Gastrocnemius medialis (tissue), 4 donors: Measurements from ENCODE around the gene EEF1AKMT2. TPM values are rescaled to one million over a fixed set of nuclear protein-coding genes. Genes with fewer than 3 reads are reported as not detected.

ENCODE experiments used
- ATAC-seq, 2 donors: fragments of 150-250 bp; one replicate each; pipeline ENCODE4 v1.9.1; 2016
- DNase-seq, 2 donors: peaks; one replicate each; pipeline ENCODE4 v3.0.0-alpha.2; 2019
- H3K27ac ChIP-seq, 4 donors: fragments of 200-600 bp; sonication (generic); 1 replicate in 1 of 4; 2 replicates in 3 of 4; pipeline ENCODE4 v1.5.1; 2016 to 2018; ENCODE audit warnings: mild to moderate bottlenecking in 2 of 4, moderate library complexity in 1 of 4
- H3K27me3 ChIP-seq, 3 donors: fragments of 200-600 bp; sonication (generic) in 2 of 3; 1 replicate in 1 of 3; 2 replicates in 2 of 3; pipeline versions ENCODE4 v1.5.1 to v1.6.0; 2016 to 2019; ENCODE audit warnings: mild to moderate bottlenecking in 1 of 3, moderate library complexity in 1 of 3
- H3K36me3 ChIP-seq, 2 donors: fragments of 200-600 bp; sonication (generic) in 1 of 2; one replicate each; pipeline ENCODE4 v1.5.1; 2017 to 2018
- H3K4me1 ChIP-seq, 2 donors: fragments of 200-600 bp; sonication (generic) in 1 of 2; one replicate each; pipeline ENCODE4 v1.5.1; 2016 to 2017; ENCODE audit warnings: mild to moderate bottlenecking in 2 of 2
- H3K4me3 ChIP-seq, 4 donors: fragments of 200-600 bp; sonication (generic) in 3 of 4; 1 replicate in 1 of 4; 2 replicates in 3 of 4; pipeline ENCODE4 v1.5.1; 2016 to 2019; ENCODE audit warnings: mild to moderate bottlenecking in 2 of 4
- H3K9me3 ChIP-seq, 3 donors: fragments of 200-600 bp; sonication (generic) in 2 of 3; 1 replicate in 1 of 3; 2 replicates in 2 of 3; pipeline ENCODE4 v1.5.1; 2016 to 2019
- POLR2A ChIP-seq, 2 donors: fragments of 450-650 bp; IDR thresholded peaks; one replicate each; pipeline ENCODE4 v1.6.1; 2017; ENCODE audit warnings: antibody characterized with exemption in 2 of 2, mild to moderate bottlenecking in 2 of 2, moderate library complexity in 2 of 2
- in situ Hi-C, 4 donors: fragments of 200-750 bp; cut with MboI; loops; one replicate each; pipeline versions ENCODE4 v1.15.0 to v1.8.0; 2017; ENCODE audit warnings: low sequenced_read_pairs in 4 of 4
- intact Hi-C: fragments of 100-400 bp; cut with DNase I; formaldehyde crosslinking; loops from one replicate; pipeline ENCODE4 v1.15.1; 2023; ENCODE audit warnings: low total_unique reads
- total RNA-seq, 4 donors: library from RNA; depleted of rRNA; stranded (reverse); fragments of >200 nt; gene quantifications; one replicate each; pipeline versions ENCODE4 v1.1.0 to v1.2.3, GENCODE V29; 2016
- TF ChIP-seq, protein P1 (sequence below), 5 experiments: fragments of 450-650 bp in 3 of 5; fragments of 200-600 bp in 2 of 5; sonication (generic) in 2 of 5; IDR thresholded peaks in 4 of 5; conservative IDR thresholded peaks in 1 of 5; 1 replicate in 4 of 5; 2 replicates in 1 of 5; pipeline ENCODE4 v1.5.1; 2016 to 2019; ENCODE audit warnings: antibody characterized with exemption in 5 of 5, mild to moderate bottlenecking in 3 of 5, moderate library complexity in 3 of 5

EEF1AKMT2 gene
- total RNA-seq, 4 donors from 2014 or later, result 7.9 to 13.5 (median 9.6) TPM

DNA sequence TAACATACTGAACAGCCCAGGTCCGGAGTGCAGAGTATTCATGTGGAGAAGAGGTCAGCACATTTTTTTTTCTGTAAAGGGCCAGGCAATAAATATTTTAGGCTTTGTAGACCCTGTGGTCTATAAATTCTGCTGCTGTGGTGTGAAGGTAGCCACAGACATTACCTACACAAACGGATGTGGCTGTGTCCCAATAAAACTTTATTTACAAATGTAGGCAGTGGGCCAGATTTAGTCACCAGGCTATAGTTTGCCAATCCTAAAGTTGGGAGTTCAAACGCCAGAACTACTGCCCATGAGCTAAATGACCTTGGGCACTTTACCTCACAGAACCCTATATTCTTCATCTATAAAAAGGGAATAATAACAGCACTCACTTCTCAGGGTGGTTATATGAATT is 60.9 kb downstream of the EEF1AKMT2 start:
- intact Hi-C loops (loop anchor here (10.0 kb wide), 1 partner anchor 424 kb away; no protein-coding TSS in a partner anchor), in situ Hi-C loops (loop anchor here in 2 of 4 donors (25.0 kb wide), 2 partner anchors 93 to 193 kb away; no protein-coding TSS in a partner anchor)
- Histone ChIP-seq H3K9me3 (no peaks in the 10 kb centered on the region), H3K4me1 (peaks cover 99 to 100% of the 10 kb centered on the region in 2 donors), H3K27ac (peak overlapping the region; percentile 92 to 97 (median 92)), H3K27me3 (no peaks in the 10 kb centered on the region), H3K36me3 (no peaks in the 10 kb centered on the region), H3K4me3 (no peak overlapping the region)
- no peak for DNase-seq
- ATAC-seq, result no peak
- no peak for TF ChIP-seq POLR2A (IDR thresholded peaks at IDR 0.05)
- TF ChIP-seq, protein P1, sequence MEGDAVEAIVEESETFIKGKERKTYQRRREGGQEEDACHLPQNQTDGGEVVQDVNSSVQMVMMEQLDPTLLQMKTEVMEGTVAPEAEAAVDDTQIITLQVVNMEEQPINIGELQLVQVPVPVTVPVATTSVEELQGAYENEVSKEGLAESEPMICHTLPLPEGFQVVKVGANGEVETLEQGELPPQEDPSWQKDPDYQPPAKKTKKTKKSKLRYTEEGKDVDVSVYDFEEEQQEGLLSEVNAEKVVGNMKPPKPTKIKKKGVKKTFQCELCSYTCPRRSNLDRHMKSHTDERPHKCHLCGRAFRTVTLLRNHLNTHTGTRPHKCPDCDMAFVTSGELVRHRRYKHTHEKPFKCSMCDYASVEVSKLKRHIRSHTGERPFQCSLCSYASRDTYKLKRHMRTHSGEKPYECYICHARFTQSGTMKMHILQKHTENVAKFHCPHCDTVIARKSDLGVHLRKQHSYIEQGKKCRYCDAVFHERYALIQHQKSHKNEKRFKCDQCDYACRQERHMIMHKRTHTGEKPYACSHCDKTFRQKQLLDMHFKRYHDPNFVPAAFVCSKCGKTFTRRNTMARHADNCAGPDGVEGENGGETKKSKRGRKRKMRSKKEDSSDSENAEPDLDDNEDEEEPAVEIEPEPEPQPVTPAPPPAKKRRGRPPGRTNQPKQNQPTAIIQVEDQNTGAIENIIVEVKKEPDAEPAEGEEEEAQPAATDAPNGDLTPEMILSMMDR (IDR thresholded peaks at IDR 0.05 in 4 of 5, conservative IDR thresholded peaks at IDR 0.05 in 1 of 5), result no peak

DNA sequence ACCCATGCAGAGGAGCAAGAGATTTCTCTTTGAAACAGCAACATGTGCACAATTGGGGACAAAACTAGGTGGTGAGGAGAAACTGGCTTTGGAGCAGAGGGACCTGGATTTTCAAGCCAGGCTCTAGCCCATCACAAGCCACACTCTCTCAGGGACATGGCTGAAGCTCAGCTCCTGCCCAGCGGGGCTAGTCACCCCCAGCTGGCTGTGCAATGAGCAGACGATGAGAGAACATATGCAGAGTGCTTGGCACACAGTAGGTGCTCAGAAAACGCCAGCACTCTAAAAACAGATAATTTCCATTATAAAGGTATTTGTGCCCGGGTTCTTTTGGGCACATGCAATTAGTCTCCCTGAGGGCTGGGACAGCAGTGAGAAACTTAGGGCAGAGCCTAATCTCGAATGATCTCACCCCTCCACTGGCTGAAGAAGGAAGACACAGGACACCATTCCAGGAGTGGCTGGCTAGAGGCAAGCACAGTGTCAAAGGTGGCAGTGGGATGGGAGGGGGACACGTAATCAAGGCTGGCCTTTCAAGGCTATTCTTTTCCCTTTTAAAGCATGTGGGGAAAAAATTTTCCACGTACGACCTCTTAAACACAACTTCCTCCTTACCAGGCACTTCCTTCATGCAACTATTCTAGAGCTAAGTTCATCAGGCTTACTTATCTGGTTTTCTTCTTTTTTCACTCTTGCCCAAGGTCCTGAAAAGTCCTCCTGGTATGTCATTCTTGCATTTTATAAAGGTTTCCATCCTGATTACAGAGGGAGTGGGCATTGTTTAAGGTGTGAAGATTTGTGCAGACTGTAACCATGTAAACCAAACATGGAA is 62.6 kb downstream of the EEF1AKMT2 start:
- Histone ChIP-seq H3K9me3 (no peaks in the 10 kb centered on the region), H3K36me3 (no peaks in the 10 kb centered on the region), H3K27ac (peak overlapping the region; percentile 92 to 97 (median 92)), H3K4me1 (peaks cover 99 to 100% of the 10 kb centered on the region in 2 donors), H3K27me3 (no peaks in the 10 kb centered on the region), H3K4me3 (no peak overlapping the region)
- DNase-seq, result no peak
- TF ChIP-seq, protein P1 (IDR thresholded peaks at IDR 0.05 in 4 of 5, conservative IDR thresholded peaks at IDR 0.05 in 1 of 5), result no peak
- no peak for TF ChIP-seq POLR2A (IDR thresholded peaks at IDR 0.05)
- intact Hi-C loops (loop anchor here (2.0 kb wide), 1 partner anchor 36 kb away; no protein-coding TSS in a partner anchor), in situ Hi-C loops (loop anchor here in 2 of 4 donors (25.0 kb wide), 2 partner anchors 92 to 192 kb away; no protein-coding TSS in a partner anchor)
- peak in 1 of 2 donors; percentile 1 for ATAC-seq

DNA sequence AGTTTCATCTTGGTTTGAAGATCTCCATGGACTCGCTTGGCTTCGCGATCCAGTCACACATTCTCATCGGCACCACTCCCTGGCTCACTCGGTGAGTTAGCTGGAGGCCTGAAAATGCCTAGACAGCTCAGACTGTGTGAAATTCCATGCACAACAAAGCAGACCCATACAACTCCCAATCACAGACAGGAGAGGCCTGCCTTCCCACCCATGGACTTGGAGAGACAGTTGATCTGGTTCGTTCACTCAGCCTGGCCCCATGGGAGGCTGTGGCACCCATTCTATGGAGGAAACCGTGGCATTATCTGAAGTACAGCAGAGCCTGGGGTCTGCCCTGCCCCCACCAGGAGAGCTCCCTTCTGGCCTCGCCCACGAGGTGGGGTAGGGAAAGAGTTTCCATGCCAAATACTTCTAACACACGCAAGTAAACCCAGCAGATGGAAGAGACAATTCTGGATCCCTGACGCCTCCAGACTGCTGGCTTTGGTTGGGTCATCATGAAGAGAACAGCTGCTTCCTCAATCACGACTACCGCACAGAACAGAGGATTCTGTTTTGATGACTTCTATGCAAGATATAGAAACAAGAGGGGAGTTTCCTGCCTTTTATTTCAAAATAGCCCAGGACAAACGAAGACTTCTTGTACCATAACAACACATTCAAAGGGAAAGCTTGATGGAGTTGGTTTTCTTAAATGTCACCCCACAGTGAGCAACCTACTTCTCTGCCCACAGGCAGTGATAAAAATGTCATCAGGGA is 63.4 kb downstream of the EEF1AKMT2 start:
- TF ChIP-seq, protein P1 (IDR thresholded peaks at IDR 0.05 in 4 of 5, conservative IDR thresholded peaks at IDR 0.05 in 1 of 5), result no peak
- peak; percentile 32 to 67 for TF ChIP-seq POLR2A (IDR thresholded peaks at IDR 0.05)
- peak; percentile 77 for ATAC-seq

DNA sequence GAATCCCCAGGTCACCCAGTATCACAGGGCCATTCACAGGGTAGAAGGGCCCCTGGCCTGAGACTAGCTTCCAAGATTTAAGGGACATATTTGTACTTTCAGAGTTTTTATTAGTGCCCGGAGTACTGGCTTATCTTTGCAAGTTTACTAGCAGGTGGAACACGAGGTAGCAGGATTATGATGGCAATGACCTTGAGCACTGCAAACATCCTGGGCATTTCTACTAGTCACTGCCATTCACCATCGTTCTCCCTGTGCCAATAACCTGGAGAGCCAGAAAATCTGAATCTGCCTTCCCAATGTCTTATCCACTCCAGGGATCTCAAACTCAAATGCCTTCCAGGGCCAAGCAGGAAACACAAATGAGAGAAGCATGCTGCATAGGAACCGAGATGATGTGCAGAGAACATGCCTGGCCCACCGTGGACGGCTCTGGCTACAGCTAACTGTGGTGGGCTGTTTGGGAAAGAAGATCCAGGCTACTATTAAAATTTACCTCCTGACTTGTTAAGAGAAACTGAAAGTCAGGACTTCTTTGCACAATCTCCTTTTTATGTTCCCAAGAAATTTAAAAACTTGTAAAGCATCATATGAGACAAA is 64.2 kb downstream of the EEF1AKMT2 start:
- ATAC-seq (no peak), DNase-seq (peak in 1 of 2 donors; percentile 7)
- peaks cover 99 to 100% of the 10 kb centered on the region in 2 donors for H3K4me1 ChIP-seq
- TF ChIP-seq, protein P1 (IDR thresholded peaks at IDR 0.05 in 4 of 5, conservative IDR thresholded peaks at IDR 0.05 in 1 of 5), result no peak
- TF ChIP-seq POLR2A (IDR thresholded peaks at IDR 0.05), result no peak
- H3K4me3 ChIP-seq, result no peak overlapping the region
- H3K9me3 ChIP-seq, result no peaks in the 10 kb centered on the region
- in situ Hi-C loops, result loop anchor here in 2 of 4 donors (25.0 kb wide), 2 partner anchors 90 to 190 kb away; no protein-coding TSS in a partner anchor
- no peaks in the 10 kb centered on the region for H3K36me3 ChIP-seq
- H3K27me3 ChIP-seq, result no peaks in the 10 kb centered on the region
- intact Hi-C loops, result no loop called here
- H3K27ac ChIP-seq, result peak overlapping the region; percentile 92 to 97 (median 92)

More for the DNA sequence above, 63.4 kb downstream of the EEF1AKMT2 start:
- peak in 1 of 2 donors; percentile 74 for DNase-seq
- intact Hi-C loops, result loop anchor here (2.0 kb wide), 1 partner anchor 35 kb away; no protein-coding TSS in a partner anchor
- H3K4me3 ChIP-seq, result peak overlapping the region in 1 of 4 donors; percentile 7
- in situ Hi-C loops, result loop anchor here in 2 of 4 donors (25.0 kb wide), 2 partner anchors 91 to 191 kb away; no protein-coding TSS in a partner anchor
- H3K27ac ChIP-seq, result peak overlapping the region; percentile 92 to 97 (median 92)
- H3K9me3 ChIP-seq, result no peaks in the 10 kb centered on the region
- no peaks in the 10 kb centered on the region for H3K36me3 ChIP-seq
- H3K4me1 ChIP-seq, result peaks cover 99 to 100% of the 10 kb centered on the region in 2 donors
- no peaks in the 10 kb centered on the region for H3K27me3 ChIP-seq
